Superior temporal gyrus (tissue), 1 donor: ENCODE results near the gene TMEM53.

Experiments used
- DNase-seq: peaks from one replicate; pipeline ENCODE4 v3.0.0-alpha.2; 2016; ENCODE audit errors: extremely low spot score

TMEM53 gene

GRCh38 chr1:44628962-44629756, 45.1 kb downstream of the TMEM53 start:
- DNase-seq, result no peak

GRCh38 chr1:44625348-44625747, 48.9 kb downstream of the TMEM53 start:
- DNase-seq, result no peak

GRCh38 chr1:44624268-44624901, 49.9 kb downstream of the TMEM53 start:
- DNase-seq, result no peak

GRCh38 chr1:44621841-44622286, 52.4 kb downstream of the TMEM53 start:
- DNase-seq, result no peak

GRCh38 chr1:44620072-44620471, 54.2 kb downstream of the TMEM53 start:
- no peak for DNase-seq

- DNase-seq, result no peak
These were observed 54.9 kb downstream of the TMEM53 start for GRCh38 chr1:44619261-44619900.

- DNase-seq, result no peak
These were observed 56.6 kb downstream of the TMEM53 start for GRCh38 chr1:44617703-44618029.

- no peak for DNase-seq
These were observed 57.1 kb downstream of the TMEM53 start for GRCh38 chr1:44616991-44617702.

GRCh38 chr1:44616284-44616990, 57.8 kb downstream of the TMEM53 start:
- no peak for DNase-seq

- no peak for DNase-seq
These were observed 60.3 kb downstream of the TMEM53 start for GRCh38 chr1:44613941-44614340.

GRCh38 chr1:44611866-44612265, 62.4 kb downstream of the TMEM53 start:
- DNase-seq, result no peak

GRCh38 chr1:44611419-44611818, 62.9 kb downstream of the TMEM53 start:
- no peak for DNase-seq

- DNase-seq, result no peak
These were observed 63.6 kb downstream of the TMEM53 start for GRCh38 chr1:44610527-44611148.

- no peak for DNase-seq
These were observed 64.3 kb downstream of the TMEM53 start for GRCh38 chr1:44609768-44610526.

- no peak for DNase-seq
These were observed 64.9 kb downstream of the TMEM53 start for GRCh38 chr1:44609412-44609767.

GRCh38 chr1:44608141-44608540, 66.1 kb downstream of the TMEM53 start:
- DNase-seq, result no peak

GRCh38 chr1:44606701-44607281, 67.5 kb downstream of the TMEM53 start:
- DNase-seq, result no peak

GRCh38 chr1:44605914-44606615, 68.2 kb downstream of the TMEM53 start:
- DNase-seq, result no peak

GRCh38 chr1:44604157-44604955, 69.9 kb downstream of the TMEM53 start:
- DNase-seq, result no peak
